Natural killer cell (primary cell): Measurements from ENCODE around the gene BCAP29. TPM values are rescaled to one million over a fixed set of nuclear protein-coding genes. Genes with fewer than 3 reads are reported as not detected.

Source experiments
- ATAC-seq, 3 donors: fragments of 150-1000 bp in 2 of 3; fragments of 200-7000 bp in 1 of 3; cut with Tn5 transposase; 1 replicate in 1 of 3; 2 replicates in 2 of 3; pipeline ENCODE4 v1.10.0; 2021; ENCODE audit warnings: mild to moderate bottlenecking in 2 of 3, moderate library complexity in 2 of 3
- DNase-seq, 2 donors: peaks; one replicate each; pipeline versions ENCODE4 v3.0.0 to v3.0.0-alpha.2; 2013 to 2021; ENCODE audit warnings: mixed read lengths in 1 of 2
- H3K27ac ChIP-seq: one replicate; pipeline ENCODE4 v1.5.1; 2013; ENCODE audit warnings: mild to moderate bottlenecking, low read length
- H3K27me3 ChIP-seq: one replicate; pipeline ENCODE4 v1.6.1; 2013; ENCODE audit warnings: low read length; ENCODE audit not compliant: control insufficient read depth, insufficient read depth
- H3K36me3 ChIP-seq: one replicate; pipeline ENCODE4 v1.6.1; 2013; ENCODE audit warnings: low read length; ENCODE audit not compliant: control insufficient read depth, insufficient read depth
- H3K4me1 ChIP-seq: one replicate; pipeline ENCODE4 v1.6.1; 2013; ENCODE audit warnings: low read length; ENCODE audit not compliant: control insufficient read depth, insufficient read depth
- H3K4me3 ChIP-seq: one replicate; pipeline ENCODE4 v1.5.1; 2013; ENCODE audit warnings: low read length
- H3K9me3 ChIP-seq: one replicate; pipeline ENCODE4 v1.6.1; 2013; ENCODE audit warnings: low read length; ENCODE audit not compliant: control insufficient read depth, insufficient read depth
- H3K27ac Mint-ChIP-seq, 2 donors: one replicate each; pipeline ENCODE4 v1.8.0; 2022; ENCODE audit warnings: mild to moderate bottlenecking in 2 of 2, mixed read lengths in 2 of 2, moderate library complexity in 1 of 2
- H3K27me3 Mint-ChIP-seq, 2 donors: one replicate each; pipeline ENCODE4 v1.8.0; 2022; ENCODE audit warnings: low read depth in 2 of 2, mixed read lengths in 2 of 2
- H3K36me3 Mint-ChIP-seq: one replicate; pipeline ENCODE4 v1.8.0; 2022; ENCODE audit warnings: mixed read lengths
- H3K4me1 Mint-ChIP-seq, 2 donors: one replicate each; pipeline ENCODE4 v1.8.0; 2022; ENCODE audit warnings: mixed read lengths in 2 of 2
- H3K4me3 Mint-ChIP-seq: one replicate; pipeline ENCODE4 v1.8.0; 2022; ENCODE audit warnings: mild to moderate bottlenecking, moderate library complexity, mixed read lengths
- H3K9me3 Mint-ChIP-seq, 2 donors: one replicate each; pipeline ENCODE4 v1.8.0; 2022; ENCODE audit warnings: mixed read lengths in 2 of 2
- WGBS: methylation state at CpG from one replicate; pipeline ENCODE4 v1.1.7; 2013; ENCODE audit warnings: missing lambda C conversion rate; ENCODE audit not compliant: insufficient coverage; 5-methylcytosine and 5-hydroxymethylcytosine counted together
- intact Hi-C: fragments of 100-400 bp; cut with micrococcal nuclease; formaldehyde crosslinking; loops from one replicate; pipeline ENCODE4 v1.14.2; 2022
- total RNA-seq, 4 donors: library from RNA; stranded (reverse); fragments of 120-200 nt in 1 of 4; gene quantifications; one replicate each; pipeline versions ENCODE4 v1.2.3 to v1.2.4, GENCODE V29; 2013 to 2022
- TF ChIP-seq, protein P1 (sequence below): fragments of 200-600 bp; IDR thresholded peaks from one replicate; pipeline ENCODE4 v1.8.0; 2022; ENCODE audit warnings: antibody characterized with exemption

The BCAP29 gene
- total RNA-seq, 3 donors from 2014 or later (not counting 1 experiment from before 2014, with no cell fraction given) = 22.1 to 33.3 (median 27.1) TPM

DNA sequence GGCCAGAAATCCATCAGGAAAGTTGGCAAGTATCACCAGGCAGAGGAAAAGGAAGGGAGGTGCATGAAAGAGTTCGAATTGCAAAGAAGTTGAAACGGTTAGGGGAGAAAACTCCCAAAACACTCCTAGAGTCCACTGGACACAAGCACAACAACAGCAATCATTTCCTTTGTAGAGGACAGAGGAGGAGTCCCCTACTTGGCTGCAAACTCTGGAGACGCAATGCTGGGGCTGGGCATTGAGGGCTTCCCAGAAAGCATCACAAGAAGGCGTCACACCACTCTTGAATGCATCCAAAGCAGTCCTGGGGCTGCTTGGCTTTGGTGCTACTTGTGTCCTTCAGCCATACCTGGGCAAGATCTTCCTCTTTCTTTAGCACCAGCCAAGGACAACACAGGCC lies 62.5 kb downstream of the BCAP29 start:
- Histone ChIP-seq H3K27me3 (no peaks in the 10 kb centered on the region), H3K9me3 (no peaks in the 10 kb centered on the region), H3K27ac (no peak overlapping the region), H3K4me3 (no peak overlapping the region), H3K4me1 (peaks cover 6% of the 10 kb centered on the region), H3K36me3 (no peaks in the 10 kb centered on the region)
- peaks cover 5 to 12% of the 10 kb centered on the region in 2 donors for H3K4me1 Mint-ChIP-seq
- H3K27ac Mint-ChIP-seq = no peak overlapping the region
- intact Hi-C loops = no loop called here
- peaks cover 0 to 3% of the 10 kb centered on the region in 2 donors for H3K27me3 Mint-ChIP-seq
- no peak overlapping the region for H3K4me3 Mint-ChIP-seq
- no peaks in the 10 kb centered on the region for H3K36me3 Mint-ChIP-seq
- H3K9me3 Mint-ChIP-seq = peaks cover 0 to 2% of the 10 kb centered on the region in 2 donors
- TF ChIP-seq, protein P1, sequence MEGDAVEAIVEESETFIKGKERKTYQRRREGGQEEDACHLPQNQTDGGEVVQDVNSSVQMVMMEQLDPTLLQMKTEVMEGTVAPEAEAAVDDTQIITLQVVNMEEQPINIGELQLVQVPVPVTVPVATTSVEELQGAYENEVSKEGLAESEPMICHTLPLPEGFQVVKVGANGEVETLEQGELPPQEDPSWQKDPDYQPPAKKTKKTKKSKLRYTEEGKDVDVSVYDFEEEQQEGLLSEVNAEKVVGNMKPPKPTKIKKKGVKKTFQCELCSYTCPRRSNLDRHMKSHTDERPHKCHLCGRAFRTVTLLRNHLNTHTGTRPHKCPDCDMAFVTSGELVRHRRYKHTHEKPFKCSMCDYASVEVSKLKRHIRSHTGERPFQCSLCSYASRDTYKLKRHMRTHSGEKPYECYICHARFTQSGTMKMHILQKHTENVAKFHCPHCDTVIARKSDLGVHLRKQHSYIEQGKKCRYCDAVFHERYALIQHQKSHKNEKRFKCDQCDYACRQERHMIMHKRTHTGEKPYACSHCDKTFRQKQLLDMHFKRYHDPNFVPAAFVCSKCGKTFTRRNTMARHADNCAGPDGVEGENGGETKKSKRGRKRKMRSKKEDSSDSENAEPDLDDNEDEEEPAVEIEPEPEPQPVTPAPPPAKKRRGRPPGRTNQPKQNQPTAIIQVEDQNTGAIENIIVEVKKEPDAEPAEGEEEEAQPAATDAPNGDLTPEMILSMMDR = no peak
- DNase-seq (no peak), ATAC-seq (no peak)
- 96% methylated on average over 2 of the region's 4 CpGs for WGBS

DNA sequence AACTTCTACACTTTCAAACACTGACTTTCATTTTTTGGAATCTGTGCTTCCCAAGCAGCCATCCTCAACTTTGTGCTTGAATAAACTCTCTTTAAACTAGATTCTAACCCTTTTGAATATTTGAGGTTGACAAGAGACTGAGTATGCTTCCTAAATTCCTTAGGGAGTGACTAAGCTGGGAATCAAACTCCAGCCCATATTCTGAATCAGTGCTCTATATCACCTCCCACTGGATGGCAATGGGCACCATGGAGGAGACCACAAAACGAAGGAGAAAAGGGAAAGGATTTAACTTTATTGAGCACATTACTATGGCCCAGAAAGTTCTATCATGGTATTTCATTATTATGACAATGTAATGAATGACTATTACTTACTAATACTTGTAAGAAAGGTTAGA lies 63.4 kb downstream of the BCAP29 start:
- no CpG with 5 or more reads among the region's 1 CpG for whole genome bisulfite sequencing
- TF ChIP-seq, protein P1 = no peak
- Mint-ChIP-seq H3K4me1 (peaks cover 5 to 9% of the 10 kb centered on the region in 2 donors), H3K36me3 (no peaks in the 10 kb centered on the region), H3K4me3 (no peak overlapping the region), H3K9me3 (peaks cover 0 to 2% of the 10 kb centered on the region in 2 donors), H3K27ac (no peak overlapping the region), H3K27me3 (peaks cover 0 to 3% of the 10 kb centered on the region in 2 donors)
- DNase-seq (no peak), ATAC-seq (no peak)
- Histone ChIP-seq H3K9me3 (no peaks in the 10 kb centered on the region), H3K4me3 (no peak overlapping the region), H3K27ac (no peak overlapping the region), H3K27me3 (no peaks in the 10 kb centered on the region), H3K4me1 (peaks cover 6% of the 10 kb centered on the region), H3K36me3 (no peaks in the 10 kb centered on the region)
- intact Hi-C loops = no loop called here

- ATAC-seq (no peak), DNase-seq (no peak)
- Histone ChIP-seq H3K27ac (no peak overlapping the region), H3K4me3 (no peak overlapping the region), H3K27me3 (no peaks in the 10 kb centered on the region), H3K36me3 (no peaks in the 10 kb centered on the region), H3K9me3 (no peaks in the 10 kb centered on the region), H3K4me1 (peaks cover 3% of the 10 kb centered on the region)
- peaks cover 5% of the 10 kb centered on the region in 2 donors for H3K4me1 Mint-ChIP-seq
- 95% methylated on average over 1 of the region's 1 CpG for WGBS
- peaks cover 0 to 2% of the 10 kb centered on the region in 2 donors for H3K9me3 Mint-ChIP-seq
- H3K27me3 Mint-ChIP-seq = peaks cover 0 to 3% of the 10 kb centered on the region in 2 donors
- H3K27ac Mint-ChIP-seq = no peak overlapping the region
- H3K4me3 Mint-ChIP-seq = no peak overlapping the region
- intact Hi-C loops = no loop called here
- TF ChIP-seq, protein P1 = no peak
- H3K36me3 Mint-ChIP-seq = no peaks in the 10 kb centered on the region
Observed at GRCh38 chr7:107643938-107644308, 63.9 kb downstream of the BCAP29 start.

DNA sequence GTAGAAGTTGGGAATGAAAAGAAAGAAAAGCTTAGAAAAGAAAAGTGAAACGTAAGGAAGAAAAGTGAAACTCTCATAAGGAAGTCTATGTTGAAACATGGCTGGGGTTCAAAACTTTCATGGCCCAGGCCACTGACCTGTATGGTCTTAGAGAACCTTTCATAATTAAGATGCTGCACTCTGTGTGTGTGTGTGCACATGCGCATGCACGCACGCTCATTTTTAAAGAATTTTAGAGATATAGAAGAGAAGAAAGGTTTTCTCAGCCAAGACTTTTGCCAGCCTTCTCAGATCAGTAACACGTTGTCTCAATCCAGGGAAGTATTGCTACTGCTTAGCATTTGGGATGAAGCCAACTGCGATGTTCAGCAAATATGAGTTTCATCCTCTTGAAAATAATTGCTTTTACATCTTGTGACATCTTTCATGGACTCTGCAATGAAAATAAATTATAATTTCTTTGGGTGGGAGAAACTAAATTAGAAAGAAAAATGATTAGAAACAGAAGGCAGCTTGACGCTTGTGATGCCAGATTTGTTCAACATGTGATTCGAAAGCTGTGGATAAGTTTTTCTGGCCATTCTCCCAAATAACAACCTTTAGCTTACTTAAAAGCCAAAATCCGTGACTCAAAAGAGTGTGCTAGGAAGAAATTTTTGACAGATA lies 64.4 kb downstream of the BCAP29 start:
- H3K4me3 ChIP-seq = no peak overlapping the region
- no peak for ATAC-seq
- TF ChIP-seq, protein P1 = no peak
- peaks cover 0 to 2% of the 10 kb centered on the region in 2 donors for H3K9me3 Mint-ChIP-seq
- H3K27me3 ChIP-seq = no peaks in the 10 kb centered on the region
- no peaks in the 10 kb centered on the region for H3K9me3 ChIP-seq
- no peak overlapping the region for H3K27ac ChIP-seq
- H3K27me3 Mint-ChIP-seq = peaks cover 0 to 5% of the 10 kb centered on the region in 2 donors
- H3K4me3 Mint-ChIP-seq = no peak overlapping the region
- peaks cover 5% of the 10 kb centered on the region in 2 donors for H3K4me1 Mint-ChIP-seq
- no peak overlapping the region for H3K27ac Mint-ChIP-seq
- no peaks in the 10 kb centered on the region for H3K36me3 Mint-ChIP-seq
- 88% methylated on average over 7 of the region's 9 CpGs for WGBS
- no peaks in the 10 kb centered on the region for H3K36me3 ChIP-seq
- DNase-seq = no peak
- H3K4me1 ChIP-seq = peaks cover 3% of the 10 kb centered on the region
- intact Hi-C loops = no loop called here
